ENCODE results near the gene GABBR1.
A peak's percentile ranks its signal among the peaks of the same experiment; 100 is the strongest.
"Not testable (repeated sequence)": the region's sequence is repeated elsewhere in the genome, so short reads cannot be mapped to it uniquely, and the experiment has no call there.

Gene GABBR1

GRCh38 chr6:29632789-29633533 lies at the start of gene GABBR1:
TSS of gene GABBR1 (minus strand) at chr6:29633183. CDS start at chr6:29632385, 798 bp downstream.
- peak; percentile 79 for DNase-seq (ENCODE audit: low read depth)

- DNase-seq (ENCODE audit: low read depth), result no peak
Observed at GRCh38 chr6:29681811-29682210, 48.8 kb upstream of the GABBR1 start.

GRCh38 chr6:29680904-29681303 lies 47.9 kb upstream of the GABBR1 start, which contains the start of gene ZFP57:
TSS of gene ZFP57 (minus strand) at chr6:29681152. CDS start at chr6:29677003, 4,149 bp downstream.
- no peak for DNase-seq (ENCODE audit: low read depth)

GRCh38 chr6:29680416-29680815 lies 47.4 kb upstream of the GABBR1 start:
- no peak for DNase-seq (ENCODE audit: low read depth)

DNA sequence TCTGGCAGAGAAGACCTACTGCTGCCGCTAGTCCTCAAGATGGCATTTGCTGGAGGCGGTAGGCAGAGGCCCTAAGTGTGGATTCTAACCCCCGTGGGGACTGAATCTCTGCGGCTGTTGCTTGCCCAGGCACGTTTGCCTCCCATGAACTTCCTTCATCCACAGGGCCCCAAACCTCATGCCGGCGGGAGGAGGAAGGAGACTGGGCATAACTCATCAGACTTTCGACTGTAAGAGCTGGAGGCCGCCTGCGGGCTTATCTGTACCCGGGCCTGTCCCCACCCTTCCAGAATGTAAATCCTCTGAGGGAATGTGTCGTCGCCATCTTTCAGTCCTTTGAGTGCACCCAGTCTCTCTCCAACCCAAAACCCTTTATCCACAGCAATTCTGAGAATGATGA lies 47.0 kb upstream of the GABBR1 start:
- no peak for DNase-seq (ENCODE audit: low read depth)

DNA sequence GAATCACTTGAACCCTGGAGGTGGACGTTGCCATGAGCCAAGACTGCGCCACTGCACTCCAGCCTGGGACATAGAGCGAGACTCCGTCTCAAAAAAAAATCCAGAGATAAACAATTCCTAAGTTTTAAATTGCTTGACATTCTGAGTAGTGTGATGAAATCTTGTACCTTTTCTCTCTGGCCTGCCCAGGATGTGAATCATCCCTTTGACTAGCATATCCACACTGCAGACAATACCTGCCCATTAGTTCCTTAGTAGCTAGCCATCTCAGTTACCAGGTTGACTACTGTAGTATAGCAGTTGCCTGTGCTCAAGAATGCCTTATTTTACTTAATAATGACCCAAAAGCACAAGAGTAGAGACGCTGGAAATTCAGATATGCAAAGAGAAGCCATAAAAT lies 45.1 kb upstream of the GABBR1 start:
- no peak for DNase-seq (ENCODE audit: low read depth)

GRCh38 chr6:29676981-29677601 lies 44.1 kb upstream of the GABBR1 start:
- no peak for DNase-seq (ENCODE audit: low read depth)

- DNase-seq (ENCODE audit: low read depth), result no peak
Observed at GRCh38 chr6:29675561-29675960, 42.6 kb upstream of the GABBR1 start.

GRCh38 chr6:29674008-29674407 lies 41.0 kb upstream of the GABBR1 start:
- no peak for DNase-seq (ENCODE audit: low read depth)

GRCh38 chr6:29673161-29673560 lies 40.2 kb upstream of the GABBR1 start:
- DNase-seq (ENCODE audit: low read depth), result no peak

GRCh38 chr6:29672116-29672515 lies 39.1 kb upstream of the GABBR1 start:
- not testable (repeated sequence) for DNase-seq (ENCODE audit: low read depth)

- DNase-seq (ENCODE audit: low read depth), result no peak
Observed at GRCh38 chr6:29671026-29671425, 38.0 kb upstream of the GABBR1 start.

- no peak for DNase-seq (ENCODE audit: low read depth)
Observed at GRCh38 chr6:29667158-29667557, 34.2 kb upstream of the GABBR1 start.

DNA sequence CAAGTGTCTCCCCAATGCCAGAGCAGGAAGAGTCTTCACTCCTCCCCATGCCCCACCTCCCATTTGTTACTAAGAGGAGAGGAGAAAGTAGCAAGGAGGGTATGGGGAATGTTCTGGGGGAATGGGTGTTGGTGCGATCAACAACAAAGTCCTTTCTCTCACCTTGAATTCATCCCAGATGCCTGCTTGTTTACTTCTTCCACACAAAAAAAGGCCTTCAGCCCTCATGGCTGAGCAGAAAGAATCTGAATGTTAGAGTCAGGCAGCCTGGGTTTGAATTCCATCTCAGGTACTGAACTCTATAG lies 33.8 kb upstream of the GABBR1 start:
- no peak for DNase-seq (ENCODE audit: low read depth)

DNA sequence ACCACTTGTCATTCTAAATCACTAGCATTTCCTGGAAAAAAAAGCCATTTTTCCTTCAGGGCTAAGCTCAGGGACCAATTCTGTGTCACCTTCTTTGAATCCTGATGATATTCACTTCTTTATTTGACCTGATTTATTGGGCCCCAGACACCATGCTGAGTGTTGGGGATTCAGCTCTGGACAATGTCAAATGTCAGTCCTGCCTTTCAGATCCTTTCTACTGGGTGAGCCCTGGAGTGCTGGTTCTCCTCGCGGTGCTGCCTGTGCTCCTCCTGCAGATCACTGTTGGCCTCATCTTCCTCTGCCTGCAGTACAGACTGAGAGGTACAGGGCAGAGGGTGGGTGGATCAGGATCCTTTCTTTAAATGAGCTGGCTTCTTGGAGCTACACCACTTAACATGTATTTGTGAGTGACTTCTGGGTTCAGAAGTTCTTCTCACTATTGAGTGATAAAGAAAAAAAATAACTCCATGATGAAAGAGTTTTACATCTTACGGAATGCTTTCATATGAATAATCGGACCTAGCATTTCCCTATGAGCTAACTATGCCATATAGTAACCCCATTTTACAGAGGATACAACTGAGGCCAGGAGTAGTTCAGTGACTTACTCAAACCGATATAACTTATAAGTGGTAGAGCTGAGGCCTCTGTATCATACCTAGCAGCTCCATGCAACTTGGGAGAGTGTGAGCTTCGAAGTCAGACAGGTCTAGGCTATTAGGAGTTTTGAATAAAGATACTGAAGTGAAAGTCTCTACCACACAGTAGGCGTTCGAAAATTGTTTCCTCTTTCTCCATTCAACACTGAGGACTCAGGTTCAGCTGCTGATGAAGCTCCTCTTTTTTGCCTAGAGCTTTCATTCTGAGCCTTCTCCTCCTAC lies 33.2 kb upstream of the GABBR1 start:
- DNase-seq (ENCODE audit: low read depth), result no peak

DNA sequence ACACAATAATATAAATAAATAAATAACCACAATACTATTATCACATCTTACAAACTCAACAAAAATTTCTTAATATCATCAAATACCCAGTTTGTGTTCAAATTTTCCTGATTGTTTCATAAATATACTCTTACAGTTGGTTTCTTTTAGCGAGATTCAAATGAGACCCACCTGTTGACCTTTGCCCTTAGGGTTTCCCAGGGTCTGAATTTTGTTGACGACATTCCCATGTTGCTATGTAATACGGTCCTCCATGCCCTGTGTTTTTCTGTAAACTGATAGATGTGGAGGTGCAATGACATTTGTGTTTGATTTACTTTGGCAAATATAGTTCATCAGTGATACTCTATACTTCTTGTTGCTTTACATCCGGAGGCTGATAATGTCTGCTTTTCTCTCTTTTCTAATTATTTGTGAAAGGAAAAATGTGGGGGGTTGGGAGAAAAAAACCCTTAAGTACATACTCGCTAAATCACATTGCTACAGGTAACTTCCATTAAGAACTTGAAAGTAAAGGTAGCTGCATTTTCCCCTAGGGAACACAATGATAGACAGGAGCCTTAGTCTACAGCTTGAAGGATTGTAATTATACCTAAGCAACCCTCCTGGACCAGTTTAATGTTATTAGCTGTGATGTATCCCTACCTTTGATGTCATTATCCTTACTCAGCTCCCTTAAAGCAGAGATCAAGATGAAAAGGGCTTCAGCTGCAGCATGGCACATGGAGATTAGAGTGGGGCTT lies 30.5 kb upstream of the GABBR1 start:
- no peak for DNase-seq (ENCODE audit: low read depth)

DNA sequence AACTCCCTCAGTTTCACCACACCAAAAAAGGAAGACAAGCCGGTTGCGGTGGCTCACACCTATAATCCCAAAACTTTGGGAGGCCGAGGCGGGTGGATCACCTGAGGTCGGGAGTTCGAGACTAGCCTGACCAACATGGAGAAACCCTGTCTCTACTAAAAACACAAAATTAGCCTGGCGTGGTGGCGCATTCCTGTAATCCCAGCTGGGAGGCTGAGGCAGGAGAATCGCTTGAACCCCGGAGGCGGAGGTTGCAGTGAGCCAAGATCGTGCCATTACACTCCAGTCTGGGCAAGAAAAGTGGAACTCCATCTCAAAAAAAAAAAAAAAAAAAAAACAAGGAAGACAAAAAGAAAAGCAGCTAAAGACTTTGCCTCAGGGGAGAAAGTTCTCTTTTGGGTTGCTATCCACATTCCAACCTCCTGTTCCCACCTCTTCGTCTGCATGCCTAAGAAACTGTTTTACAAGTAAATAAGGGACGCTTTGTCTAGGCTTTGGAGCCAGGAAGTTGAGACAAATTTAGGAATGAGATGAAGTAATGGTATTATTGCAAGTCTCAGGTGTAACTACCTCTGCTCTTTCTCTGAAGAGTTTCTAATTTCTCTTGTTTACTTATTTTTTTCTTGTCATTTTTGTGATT lies 28.6 kb upstream of the GABBR1 start:
- DNase-seq (ENCODE audit: low read depth), result not testable (repeated sequence)

DNA sequence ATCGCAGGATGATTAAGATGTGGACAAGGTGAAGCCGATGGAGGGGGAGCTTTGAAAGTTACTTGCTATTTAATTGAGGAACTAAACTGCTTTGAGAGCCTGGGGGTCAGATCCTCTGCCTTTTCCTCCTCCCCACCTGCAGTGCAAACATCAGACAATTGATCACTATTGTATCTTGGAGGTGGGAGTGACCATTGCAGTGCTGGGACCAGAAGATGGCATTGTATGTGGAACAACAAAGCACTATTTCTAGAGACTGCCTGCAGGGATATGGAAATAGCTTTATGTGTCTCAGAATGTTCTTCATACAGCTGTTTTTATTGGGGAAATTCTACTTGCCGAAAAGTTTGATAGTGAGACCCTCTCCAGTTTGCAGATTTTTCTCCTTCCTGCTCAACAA lies 28.1 kb upstream of the GABBR1 start:
- no peak for DNase-seq (ENCODE audit: low read depth)

- no peak for DNase-seq (ENCODE audit: low read depth)
Observed at GRCh38 chr6:29656798-29657197, 23.8 kb upstream of the GABBR1 start, which contains the start of gene MOG. TSS of gene MOG (plus strand) at chr6:29657092. CDS start at chr6:29657210, 118 bp downstream.

- DNase-seq (ENCODE audit: low read depth), result no peak
Observed at GRCh38 chr6:29656157-29656556, 23.2 kb upstream of the GABBR1 start.

DNA sequence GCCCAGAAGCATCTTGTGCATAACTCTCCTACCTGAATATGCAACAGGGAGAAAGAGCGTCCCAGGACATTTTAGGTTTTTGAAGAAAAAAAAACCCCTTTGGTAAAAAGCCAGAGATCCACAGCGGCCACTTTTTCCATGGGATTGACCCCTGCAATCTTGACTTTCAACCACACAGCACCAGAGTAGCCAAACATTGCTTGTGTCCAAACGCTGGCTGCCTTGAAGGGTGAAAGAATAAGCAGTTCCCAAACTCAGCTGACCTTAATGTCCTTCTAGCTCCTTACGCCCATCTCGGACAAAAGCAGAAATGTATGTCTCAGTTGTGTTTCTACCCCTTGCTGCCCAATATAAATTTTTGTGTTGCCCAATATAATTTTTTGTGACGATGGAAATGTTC lies 22.7 kb upstream of the GABBR1 start:
- no peak for DNase-seq (ENCODE audit: low read depth)
